Stimulated activated CD8-positive, alpha-beta memory T cell treated with anti-CD3 and anti-CD28 coated beads, Interleukin-12 subunit alpha, Interleukin-12 subunit beta, amount 100 ng/mL, for 4 hours (primary cell): Measurements from ENCODE around the gene PARK7.

Experiments
- DNase-seq: peaks from one replicate; pipeline ENCODE4 v3.0.0-alpha.2; 2020; ENCODE audit warnings: low read depth

Gene PARK7

GRCh38 chr1:8010080-8010664, 48.7 kb downstream of the PARK7 start:
- no peak for DNase-seq

GRCh38 chr1:8011016-8011415, 49.5 kb downstream of the PARK7 start:
- DNase-seq, result no peak

GRCh38 chr1:8011923-8012858, 50.7 kb downstream of the PARK7 start:
- DNase-seq, result no peak

GRCh38 chr1:8012955-8013354, 51.4 kb downstream of the PARK7 start:
- no peak for DNase-seq

GRCh38 chr1:8013399-8013798, 51.9 kb downstream of the PARK7 start:
- no peak for DNase-seq

GRCh38 chr1:8013800-8014199, 52.3 kb downstream of the PARK7 start:
- DNase-seq, result no peak

GRCh38 chr1:8014381-8014988, 53.0 kb downstream of the PARK7 start:
- DNase-seq, result no peak

GRCh38 chr1:8015036-8015808, 53.7 kb downstream of the PARK7 start:
- DNase-seq, result no peak

GRCh38 chr1:8015809-8016165, 54.3 kb downstream of the PARK7 start:
- no peak for DNase-seq

- DNase-seq, result no peak
Observed at GRCh38 chr1:8016210-8016894, 54.8 kb downstream of the PARK7 start.

GRCh38 chr1:8016895-8017241, 55.4 kb downstream of the PARK7 start:
- DNase-seq, result no peak

GRCh38 chr1:8017495-8018197, 56.1 kb downstream of the PARK7 start:
- DNase-seq, result no peak

GRCh38 chr1:8018492-8019228, 57.1 kb downstream of the PARK7 start:
- no peak for DNase-seq

- no peak for DNase-seq
Observed at GRCh38 chr1:8019229-8019620, 57.7 kb downstream of the PARK7 start.

GRCh38 chr1:8020032-8020431, 58.5 kb downstream of the PARK7 start:
- DNase-seq, result no peak

- DNase-seq, result no peak
Observed at GRCh38 chr1:8021676-8022266, 60.3 kb downstream of the PARK7 start.

- DNase-seq, result no peak
Observed at GRCh38 chr1:8022395-8023286, 61.1 kb downstream of the PARK7 start.

GRCh38 chr1:8023287-8023994, 61.9 kb downstream of the PARK7 start:
- DNase-seq, result no peak

GRCh38 chr1:8023995-8024313, 62.4 kb downstream of the PARK7 start:
- no peak for DNase-seq
